Measurements from ENCODE around the gene RPL10.

Gene RPL10

DNA sequence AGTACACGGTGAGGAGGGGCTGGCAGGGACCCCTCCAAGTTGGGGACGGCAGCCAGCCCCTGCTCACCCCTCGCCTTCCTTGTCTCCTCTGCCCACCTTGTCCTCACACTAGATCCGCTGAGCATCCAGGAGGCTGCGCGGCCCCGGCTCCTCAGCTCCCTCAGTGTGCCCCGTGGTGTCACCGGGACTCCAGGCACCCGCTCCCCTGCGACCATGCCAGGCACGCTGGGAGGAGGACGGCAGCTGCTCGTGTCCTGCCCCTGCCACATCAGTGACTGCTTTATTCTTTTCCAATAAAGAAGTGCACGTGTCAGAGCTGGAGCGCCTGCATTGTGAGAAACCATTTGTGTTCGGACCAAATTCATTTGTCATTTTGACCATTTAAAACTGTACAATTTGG, 52.1 kb downstream of the RPL10 start:
- no peak for DNase-seq (ENCODE audit: low read depth)
- TF ChIP-seq, protein P1, sequence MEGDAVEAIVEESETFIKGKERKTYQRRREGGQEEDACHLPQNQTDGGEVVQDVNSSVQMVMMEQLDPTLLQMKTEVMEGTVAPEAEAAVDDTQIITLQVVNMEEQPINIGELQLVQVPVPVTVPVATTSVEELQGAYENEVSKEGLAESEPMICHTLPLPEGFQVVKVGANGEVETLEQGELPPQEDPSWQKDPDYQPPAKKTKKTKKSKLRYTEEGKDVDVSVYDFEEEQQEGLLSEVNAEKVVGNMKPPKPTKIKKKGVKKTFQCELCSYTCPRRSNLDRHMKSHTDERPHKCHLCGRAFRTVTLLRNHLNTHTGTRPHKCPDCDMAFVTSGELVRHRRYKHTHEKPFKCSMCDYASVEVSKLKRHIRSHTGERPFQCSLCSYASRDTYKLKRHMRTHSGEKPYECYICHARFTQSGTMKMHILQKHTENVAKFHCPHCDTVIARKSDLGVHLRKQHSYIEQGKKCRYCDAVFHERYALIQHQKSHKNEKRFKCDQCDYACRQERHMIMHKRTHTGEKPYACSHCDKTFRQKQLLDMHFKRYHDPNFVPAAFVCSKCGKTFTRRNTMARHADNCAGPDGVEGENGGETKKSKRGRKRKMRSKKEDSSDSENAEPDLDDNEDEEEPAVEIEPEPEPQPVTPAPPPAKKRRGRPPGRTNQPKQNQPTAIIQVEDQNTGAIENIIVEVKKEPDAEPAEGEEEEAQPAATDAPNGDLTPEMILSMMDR (conservative IDR thresholded peaks at IDR 0.05; ENCODE audit: low read length), result no peak
- no peak overlapping the region for H3K4me3 ChIP-seq (ENCODE audit: low read length)

Data from AG10803 (cell line).